GM19372 (cell line): ENCODE results near the gene OR5H14.
"Not testable (repeated sequence)": the region's sequence is repeated elsewhere in the genome, so short reads cannot be mapped to it uniquely, and the experiment has no call there.

ENCODE experiments used
- ATAC-seq: cut with Tn5 transposase; IDR thresholded peaks from one replicate; pipeline ENCODE4 v1.9.1; 2021; ENCODE audit warnings: mild to moderate bottlenecking, low read depth, moderate library complexity; ENCODE audit not compliant: unreplicated experiment

Gene OR5H14

GRCh38 chr3:98196293-98196692 is 49.0 kb downstream of the OR5H14 start:
- ATAC-seq, result not testable (repeated sequence)

- no peak for ATAC-seq
Observed at GRCh38 chr3:98199020-98199419, 51.7 kb downstream of the OR5H14 start.
